GM18505 (cell line): Measurements from ENCODE around the gene RGPD5.
"Not testable (repeated sequence)": the region's sequence is repeated elsewhere in the genome, so short reads cannot be mapped to it uniquely, and the experiment has no call there.

Experiments used
- ATAC-seq: cut with Tn5 transposase; IDR thresholded peaks from one replicate; pipeline ENCODE4 v1.9.1; 2021; ENCODE audit not compliant: unreplicated experiment

The RGPD5 gene

GRCh38 chr2:109891024-109891423 lies 96.9 kb downstream of the RGPD5 start:
- not testable (repeated sequence) for ATAC-seq

GRCh38 chr2:109893736-109894135 lies 99.6 kb downstream of the RGPD5 start:
- not testable (repeated sequence) for ATAC-seq

- not testable (repeated sequence) for ATAC-seq
Observed at GRCh38 chr2:109894141-109894540, 100.0 kb downstream of the RGPD5 start.

- not testable (repeated sequence) for ATAC-seq
Observed at GRCh38 chr2:109895090-109895869, 101.2 kb downstream of the RGPD5 start.

GRCh38 chr2:109896212-109896611 lies 102.1 kb downstream of the RGPD5 start:
- peak; percentile 94 for ATAC-seq

- not testable (repeated sequence) for ATAC-seq
Observed at GRCh38 chr2:109897769-109898461, 103.8 kb downstream of the RGPD5 start.

GRCh38 chr2:109898462-109899336 lies 104.6 kb downstream of the RGPD5 start, which contains the start of gene LIMS3:
Gene LIMS3 (plus strand): TSS chr2:109898688. CDS start chr2:109898729, 41 bp downstream.
- ATAC-seq = not testable (repeated sequence)

- ATAC-seq = peak; percentile 93
Observed at GRCh38 chr2:109905796-109906195, 111.7 kb downstream of the RGPD5 start.
